CD4-positive, alpha-beta T cell (primary cell): ENCODE data around the gene ACOT6. TPM values are rescaled to one million over a fixed set of nuclear protein-coding genes. Genes with fewer than 3 reads are reported as not detected.

Source experiments
- ATAC-seq: fragments of 200-7000 bp; cut with Tn5 transposase; one replicate; pipeline ENCODE4 v1.10.0; 2022; ENCODE audit warnings: mild to moderate bottlenecking; ENCODE audit not compliant: poor library complexity
- CTCF ChIA-PET: fragments of 350-600 bp; sonication (Branson Sonifier 250); formaldehyde crosslinking; loops from one replicate; lab custom pipeline; 2021; ENCODE audit warnings: antibody characterized with exemption, inconsistent platforms; lab: Charles Lee
- POLR2A ChIA-PET: fragments of 350-600 bp; sonication (Branson Sonifier 250); formaldehyde crosslinking; loops from one replicate; lab custom pipeline; 2021; ENCODE audit warnings: antibody characterized with exemption, inconsistent platforms; lab: Charles Lee
- DNase-seq, 14 experiments: peaks; one replicate each; pipeline ENCODE4 v3.0.0-alpha.2; 2013 to 2020; ENCODE audit warnings: mixed read lengths in 2 of 14
- H3K27ac ChIP-seq, 2 donors: one replicate each; pipeline versions ENCODE4 v1.5.1 to v1.7.0; 2013; ENCODE audit warnings: low read length in 2 of 2, low read depth in 1 of 2, mild to moderate bottlenecking in 1 of 2
- H3K27me3 ChIP-seq, 2 experiments: 1 replicate in 1 of 2; 2 replicates in 1 of 2; pipeline versions ENCODE4 v1.6.1 to v1.7.0; 2013; ENCODE audit warnings: low read length in 2 of 2, control low read depth in 1 of 2, mild to moderate bottlenecking in 1 of 2, moderate library complexity in 1 of 2; ENCODE audit not compliant: insufficient read depth in 2 of 2, control insufficient read depth in 1 of 2
- H3K36me3 ChIP-seq: one replicate; pipeline ENCODE4 v1.6.1; 2013; ENCODE audit warnings: low read length, control low read depth; ENCODE audit not compliant: insufficient read depth
- H3K4me1 ChIP-seq: one replicate; pipeline ENCODE4 v1.6.1; 2013; ENCODE audit warnings: low read length, control low read depth; ENCODE audit not compliant: insufficient read depth
- H3K4me3 ChIP-seq: one replicate; pipeline ENCODE4 v1.5.1; 2013; ENCODE audit warnings: mild to moderate bottlenecking, low read length, moderate library complexity
- H3K9me3 ChIP-seq, 2 experiments: 1 replicate in 1 of 2; 2 replicates in 1 of 2; pipeline versions ENCODE4 v1.6.1 to v1.7.0; 2013; ENCODE audit warnings: low read length in 2 of 2, mild to moderate bottlenecking in 2 of 2, control low read depth in 1 of 2, moderate library complexity in 1 of 2; ENCODE audit not compliant: control insufficient read depth in 1 of 2, insufficient read depth in 1 of 2
- H3K27ac Mint-ChIP-seq: one replicate; pipeline ENCODE4 v1.8.0; 2020; ENCODE audit warnings: mixed read lengths
- H3K27me3 Mint-ChIP-seq: one replicate; pipeline ENCODE4 v1.8.0; 2021; ENCODE audit warnings: mixed read lengths
- H3K36me3 Mint-ChIP-seq: one replicate; pipeline ENCODE4 v1.8.0; 2021; ENCODE audit warnings: low read depth, mixed read lengths
- H3K4me1 Mint-ChIP-seq: one replicate; pipeline ENCODE4 v1.8.0; 2021; ENCODE audit warnings: low read depth, mixed read lengths
- H3K4me3 Mint-ChIP-seq: one replicate; pipeline ENCODE4 v1.8.0; 2020; ENCODE audit warnings: mild to moderate bottlenecking, mixed read lengths
- H3K9me3 Mint-ChIP-seq: one replicate; pipeline ENCODE4 v1.8.0; 2020; ENCODE audit warnings: mixed read lengths
- CTCF ChIP-seq: fragments of 200-600 bp; IDR thresholded peaks from one replicate; pipeline ENCODE4 v1.8.0; 2022; ENCODE audit warnings: antibody characterized with exemption, mild to moderate bottlenecking
- intact Hi-C, 2 experiments: fragments of 100-400 bp; cut with DNase I in 1 of 2; cut with micrococcal nuclease in 1 of 2; formaldehyde crosslinking; loops; one replicate each; pipeline versions ENCODE4 v1.15.1 to v1.9.0; 2023 to 2025; cut with DNase I, micrococcal nuclease
- total RNA-seq, 174 experiments: library from RNA in 2 of 174; stranded (reverse) in 2 of 174; gene quantifications; one replicate each; pipeline ENCODE4 v1.2.3 and lab custom pipeline; 2021 to 2026

The ACOT6 gene
- total RNA-seq, 2 experiments from 2014 or later: not detected

DNA sequence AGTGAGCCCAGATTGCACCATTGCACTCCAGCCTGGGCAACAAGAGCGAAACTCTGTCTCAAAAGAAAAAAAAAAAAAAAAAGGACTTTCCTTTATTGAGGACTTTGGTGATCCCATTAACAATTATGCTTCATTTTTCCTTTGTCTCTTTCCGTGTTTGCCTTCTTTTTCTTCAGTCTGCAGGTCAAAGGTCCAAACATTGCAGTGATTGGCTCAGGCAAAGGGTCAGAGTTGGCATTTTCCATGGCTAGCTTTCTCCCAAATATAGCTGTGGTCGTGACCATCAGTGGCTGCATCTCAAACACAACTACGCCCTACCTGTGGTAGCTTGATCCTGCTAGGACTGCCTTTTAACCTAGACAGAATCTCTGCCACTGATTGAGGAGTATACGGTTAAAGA, 25.5 kb downstream of the ACOT6 start:
- H3K9me3 Mint-ChIP-seq: no peaks in the 10 kb centered on the region
- POLR2A ChIA-PET: no interaction called here
- Histone ChIP-seq H3K4me3 (no peak overlapping the region), H3K27ac (no peak overlapping the region), H3K4me1 (peaks cover 14% of the 10 kb centered on the region), H3K9me3 (no peaks in the 10 kb centered on the region), H3K36me3 (no peaks in the 10 kb centered on the region), H3K27me3 (peaks cover 0 to 10% of the 10 kb centered on the region in 2 experiments)
- no peak overlapping the region for H3K4me3 Mint-ChIP-seq
- H3K4me1 Mint-ChIP-seq: peaks cover 5% of the 10 kb centered on the region
- peaks cover 10% of the 10 kb centered on the region for H3K27me3 Mint-ChIP-seq
- no peaks in the 10 kb centered on the region for H3K36me3 Mint-ChIP-seq
- no peak for TF ChIP-seq CTCF
- ATAC-seq (no peak), DNase-seq (no peak)
- intact Hi-C loops: no loop called here
- no peak overlapping the region for H3K27ac Mint-ChIP-seq
- CTCF ChIA-PET: interaction anchor here (0.6 kb wide), 1 partner anchor 41 kb away, joined by 3 read pairs; no protein-coding TSS in a partner anchor

GRCh38 chr14:73640796-73641365, 28.6 kb downstream of the ACOT6 start:
- Histone ChIP-seq H3K27ac (no peak overlapping the region), H3K9me3 (no peaks in the 10 kb centered on the region), H3K4me1 (peaks cover 13% of the 10 kb centered on the region), H3K4me3 (no peak overlapping the region), H3K27me3 (no peaks in the 10 kb centered on the region), H3K36me3 (no peaks in the 10 kb centered on the region)
- ATAC-seq: no peak
- no peaks in the 10 kb centered on the region for H3K27me3 Mint-ChIP-seq
- no peaks in the 10 kb centered on the region for H3K9me3 Mint-ChIP-seq
- H3K4me3 Mint-ChIP-seq: no peak overlapping the region
- H3K36me3 Mint-ChIP-seq: peaks cover 5% of the 10 kb centered on the region
- DNase-seq: peak in 1 of 14 experiments; percentile 29
- intact Hi-C loops: loop anchor here in 1 of 2 experiments (5.0 to 10.0 kb wide), 3 partner anchors 384 to 851 kb away; partner anchors contain the start of genes ISCA2, NPC2 and ZFYVE1
- POLR2A ChIA-PET: interaction anchor here (2.0 kb wide), 1 partner anchor 28 kb away, joined by 5 read pairs; the partner anchor contains the start of gene ACOT6
- H3K4me1 Mint-ChIP-seq: peaks cover 18% of the 10 kb centered on the region
- no peak for TF ChIP-seq CTCF
- CTCF ChIA-PET: no interaction called here
- no peak overlapping the region for H3K27ac Mint-ChIP-seq

DNA sequence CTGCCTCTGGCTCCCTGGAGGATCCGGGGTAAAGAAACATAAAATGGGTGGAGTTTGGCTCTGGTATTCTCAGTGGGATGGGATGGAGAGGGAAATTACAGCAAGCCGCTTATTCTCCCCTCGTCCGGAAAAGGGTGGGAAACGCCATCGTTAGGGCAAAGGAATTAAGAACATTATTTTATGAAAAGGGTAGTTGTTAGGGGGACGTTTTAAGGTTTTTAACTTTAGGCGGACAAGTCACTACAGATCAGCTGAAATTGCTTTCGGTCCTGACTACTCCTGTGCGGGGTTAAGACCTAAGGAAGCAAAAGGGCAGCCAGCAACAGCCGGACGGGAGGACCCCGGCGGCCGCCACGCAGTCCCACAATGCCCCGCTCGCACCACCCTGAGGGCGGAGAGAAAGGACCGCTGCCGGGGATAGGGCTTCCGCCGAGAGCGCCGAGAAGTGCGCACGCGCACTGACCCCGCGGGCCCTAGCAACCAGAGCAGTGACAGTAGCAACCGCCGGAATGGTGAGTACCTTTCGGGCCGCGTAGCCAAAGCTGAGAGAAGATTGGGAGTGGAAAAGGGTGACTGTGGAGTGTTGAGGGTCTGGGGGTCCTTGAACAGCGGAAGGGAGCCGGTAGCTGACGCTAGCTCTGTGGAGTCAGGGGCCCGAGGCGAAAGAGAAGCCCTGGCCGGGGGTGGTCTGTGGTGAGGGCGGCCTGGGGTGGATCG, 32.4 kb downstream of the ACOT6 start, which contains the start of gene DNAL1:
DNAL1 (plus strand) TSS at position 456 of the 717 bp plus-strand sequence; CDS start at position 510, 54 bp downstream.
- Mint-ChIP-seq H3K9me3 (no peaks in the 10 kb centered on the region), H3K36me3 (peaks cover 5% of the 10 kb centered on the region), H3K4me1 (peaks cover 20% of the 10 kb centered on the region), H3K4me3 (peak within 1 kb of the TSS; percentile 91), H3K27me3 (no peaks in the 10 kb centered on the region), H3K27ac (peak within 1 kb of the TSS; percentile 76)
- H3K4me1 ChIP-seq: peaks cover 13% of the 10 kb centered on the region
- intact Hi-C loops: loop anchor here in 1 of 2 experiments (1.0 to 10.0 kb wide), 5 partner anchors 69 to 848 kb away; partner anchors contain the start of genes ISCA2, NPC2 and ZFYVE1
- ChIA-PET CTCF (interaction anchor here (0.6 kb wide), 1 partner anchor 18 kb away, joined by 3 read pairs; no protein-coding TSS in a partner anchor), POLR2A (interaction anchor here (0.8 to 2.3 kb wide), 9 partner anchors 9 to 586 kb away, joined by 3 to 17 read pairs (median 4); partner anchors contain the start of genes ACOT2, ACOT6, COQ6 and FAM161B)
- no peak for TF ChIP-seq CTCF
- peak; percentile 82 to 96 (median 88) for DNase-seq
- no peaks in the 10 kb centered on the region for H3K9me3 ChIP-seq
- H3K4me3 ChIP-seq: peak within 1 kb of the TSS; percentile 88
- no peaks in the 10 kb centered on the region for H3K27me3 ChIP-seq
- peak within 1 kb of the TSS; percentile 39 to 63 for H3K27ac ChIP-seq
- no peaks in the 10 kb centered on the region for H3K36me3 ChIP-seq
- peak; percentile 99 for ATAC-seq
